Fibroblast of gingiva (primary cell): ENCODE data around the gene SPAG17.
A peak's percentile ranks its signal among the peaks of the same experiment; 100 is the strongest.
"Not testable (repeated sequence)": the region's sequence is repeated elsewhere in the genome, so short reads cannot be mapped to it uniquely, and the experiment has no call there.

Source experiments
- DNase-seq: peaks from one replicate; pipeline ENCODE4 v3.0.0-alpha.2; 2011; ENCODE audit warnings: low read depth

SPAG17 gene

DNA sequence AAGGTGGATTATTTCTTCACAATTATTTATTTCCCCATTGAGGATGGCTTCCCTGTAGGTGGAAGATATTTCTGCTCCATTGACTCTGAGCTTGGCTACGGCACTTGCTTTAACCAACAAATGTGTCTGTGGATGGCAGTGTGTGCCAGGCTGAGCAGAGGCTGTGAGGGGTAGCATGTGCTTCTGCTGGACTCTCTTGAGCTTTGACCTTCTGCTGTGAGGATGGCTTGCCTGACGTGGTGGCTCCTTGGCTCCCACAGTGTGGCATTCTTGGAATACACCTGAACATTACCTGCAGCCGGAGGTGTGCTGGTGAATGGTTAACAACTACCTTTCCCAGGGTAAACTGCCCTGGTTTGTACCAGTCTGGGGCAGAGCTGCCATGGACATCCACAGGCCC is 208.6 kb downstream of the SPAG17 start:
- DNase-seq = no peak

DNA sequence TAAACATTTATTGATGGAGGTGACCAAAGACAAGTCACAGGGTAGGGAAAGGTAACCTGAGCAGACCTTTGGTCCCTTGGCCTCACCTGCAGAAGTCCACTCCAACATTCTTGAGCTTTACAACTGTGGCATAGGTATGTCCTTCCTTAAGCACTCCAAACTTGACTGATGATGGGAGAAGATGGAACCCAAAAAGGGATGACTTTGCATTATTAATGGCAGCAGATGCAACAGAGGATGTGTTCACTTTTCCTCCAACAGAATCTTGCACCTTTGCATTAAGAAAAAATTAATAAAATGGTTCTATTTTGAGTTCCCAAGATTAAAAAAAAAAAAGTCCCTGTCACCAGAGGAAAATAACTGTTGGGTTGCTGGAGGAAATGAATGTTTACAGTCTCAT is 213.3 kb downstream of the SPAG17 start:
- no peak for DNase-seq

DNA sequence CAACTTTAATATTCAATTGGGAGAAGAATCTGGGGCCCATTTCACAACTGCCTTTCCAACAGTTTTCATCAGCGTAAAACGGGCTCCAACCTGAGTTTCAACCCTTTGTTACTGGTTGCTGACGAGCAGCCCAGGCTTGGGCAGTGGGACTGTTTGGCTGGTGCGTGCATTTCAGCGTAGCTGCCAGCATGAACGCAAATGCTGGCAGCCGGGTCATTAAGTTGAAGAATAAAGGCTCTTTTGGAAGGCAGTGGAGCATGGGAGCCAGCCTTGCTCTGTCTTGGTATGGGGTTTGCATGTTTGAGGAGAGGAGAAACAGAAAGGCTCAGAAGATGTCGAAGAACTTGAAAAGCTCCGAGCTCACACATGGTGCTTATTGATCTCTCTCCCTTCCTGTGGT is 214.8 kb downstream of the SPAG17 start:
- no peak for DNase-seq

DNA sequence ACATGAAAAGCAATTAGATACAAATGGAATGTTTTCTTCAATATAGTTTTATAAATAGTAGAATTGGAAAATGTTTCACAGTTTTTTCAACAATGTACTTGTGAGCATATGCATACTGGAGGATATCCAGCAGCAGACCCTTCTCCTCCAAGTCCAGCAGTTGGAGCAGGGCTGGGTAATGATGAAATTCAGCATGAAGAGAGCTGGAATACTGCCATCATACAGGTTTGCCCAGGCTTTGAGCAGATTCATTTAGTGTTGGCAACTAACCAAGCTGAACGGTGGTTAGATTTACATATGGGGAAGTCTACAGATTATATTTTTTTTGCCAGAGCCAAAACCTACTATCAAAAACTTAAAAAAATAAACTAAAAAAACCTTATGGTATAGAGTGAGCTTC is 217.1 kb downstream of the SPAG17 start:
- peak; percentile 29 for DNase-seq

DNA sequence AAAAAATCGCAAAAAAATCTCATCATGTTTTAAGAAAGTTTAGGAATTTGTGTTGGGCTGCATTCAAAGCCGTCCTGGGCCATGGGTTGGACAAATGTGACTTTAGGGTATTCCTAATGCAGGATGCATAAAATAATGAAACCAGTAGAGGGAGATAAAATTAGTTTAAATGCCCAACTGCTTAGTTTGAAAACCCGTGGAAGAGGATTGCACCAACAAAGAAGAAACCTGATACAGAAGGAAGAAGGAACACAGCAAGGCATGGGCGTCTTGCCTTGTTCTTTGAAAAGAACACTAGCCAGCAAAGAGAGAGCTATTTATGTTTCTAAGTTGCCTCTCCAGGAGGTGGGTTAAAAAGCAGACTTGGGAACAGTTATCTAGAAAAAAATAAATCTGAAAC is 217.6 kb downstream of the SPAG17 start:
- DNase-seq = peak; percentile 83

DNA sequence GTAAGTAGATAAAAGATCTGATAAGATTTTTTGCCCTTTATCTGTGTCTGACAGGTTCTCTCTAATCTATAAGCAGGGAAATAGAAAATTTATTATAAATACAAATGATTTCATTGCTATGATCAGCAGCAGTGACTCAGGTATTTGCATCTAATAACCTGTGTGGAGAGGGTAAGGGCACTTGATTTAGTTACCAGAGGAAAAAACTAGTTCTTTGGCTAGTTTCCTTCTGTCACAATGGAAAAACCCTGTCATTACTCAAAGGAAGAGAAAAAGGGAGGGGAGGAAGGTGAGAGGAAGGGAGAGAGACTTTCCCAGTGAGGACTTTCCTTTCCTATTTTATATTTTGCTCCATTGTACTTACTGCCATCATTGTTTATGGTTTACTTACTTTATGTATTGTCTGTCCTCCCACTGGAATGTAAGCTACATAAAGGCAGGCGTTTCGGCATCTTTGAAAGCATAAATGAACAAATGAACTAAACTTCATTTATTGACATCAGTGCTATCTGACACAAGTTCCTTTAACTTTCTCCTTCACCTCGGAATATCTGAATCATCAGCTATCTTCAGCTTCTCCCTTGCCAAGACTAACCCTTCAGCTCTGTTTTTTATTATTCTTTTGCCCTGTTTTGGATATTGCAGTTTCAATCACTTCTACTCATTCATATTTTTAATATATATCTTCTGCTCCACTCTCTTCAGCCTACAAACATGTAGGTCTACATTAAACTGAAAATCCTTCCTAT is 220.6 kb downstream of the SPAG17 start:
- peak; percentile 51 for DNase-seq

DNA sequence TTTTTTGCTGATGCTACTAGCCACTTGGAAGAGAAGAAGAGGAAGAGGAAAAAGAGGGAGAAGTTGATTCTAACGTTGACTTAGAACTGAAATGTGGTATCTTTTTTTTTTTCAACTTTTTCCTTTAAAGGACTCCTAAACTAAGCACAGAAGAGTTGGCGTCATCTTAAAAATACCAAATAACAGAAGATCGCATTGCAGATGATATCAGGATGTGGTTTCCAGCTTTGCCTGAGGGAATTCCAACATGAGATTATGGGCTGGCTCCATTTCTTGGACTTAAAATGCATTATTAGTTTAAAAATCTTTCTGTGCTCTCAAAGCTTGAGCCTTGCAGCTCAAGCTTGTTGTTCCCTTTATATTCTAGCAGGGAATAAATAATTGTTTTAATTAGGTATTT is 225.7 kb downstream of the SPAG17 start:
- DNase-seq = peak; percentile 60

DNA sequence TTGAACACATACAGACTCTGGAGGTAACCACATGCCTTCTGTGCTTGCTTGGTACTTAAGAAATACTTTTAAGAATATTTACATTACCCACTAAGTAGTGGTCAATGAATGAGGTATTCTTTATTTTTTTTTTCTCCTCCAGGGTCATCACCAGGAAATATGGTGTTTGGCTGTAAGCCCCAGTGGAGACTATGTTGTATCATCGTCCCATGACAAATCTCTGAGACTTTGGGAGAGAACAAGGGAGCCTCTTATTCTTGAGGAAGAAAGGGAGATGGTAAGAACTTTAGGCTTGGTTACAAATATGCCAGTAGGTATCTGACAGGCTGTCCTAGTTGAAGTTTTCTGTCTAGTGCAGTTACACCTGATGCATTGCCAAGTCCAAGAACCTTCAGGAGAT is 232.6 kb downstream of the SPAG17 start:
- no peak for DNase-seq

DNA sequence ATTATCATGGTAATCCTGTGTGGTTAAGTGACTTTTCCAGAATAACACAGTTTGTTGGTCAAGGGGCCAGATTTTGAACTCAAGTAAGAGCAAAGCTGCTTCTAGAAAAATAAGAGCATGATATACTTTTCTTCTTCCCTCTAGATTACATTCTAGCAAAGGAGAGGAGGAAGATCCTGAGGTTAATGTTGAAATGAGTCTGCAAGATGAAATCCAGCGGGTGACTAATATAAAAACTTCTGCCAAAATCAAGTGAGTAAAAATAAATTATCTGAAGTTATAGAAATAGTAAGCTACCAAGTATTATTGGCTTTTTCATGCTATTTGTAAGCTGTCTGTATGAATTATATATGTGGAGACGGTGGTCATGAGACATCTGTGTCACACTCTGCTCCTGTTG is 242.7 kb downstream of the SPAG17 start:
- DNase-seq = no peak

DNA sequence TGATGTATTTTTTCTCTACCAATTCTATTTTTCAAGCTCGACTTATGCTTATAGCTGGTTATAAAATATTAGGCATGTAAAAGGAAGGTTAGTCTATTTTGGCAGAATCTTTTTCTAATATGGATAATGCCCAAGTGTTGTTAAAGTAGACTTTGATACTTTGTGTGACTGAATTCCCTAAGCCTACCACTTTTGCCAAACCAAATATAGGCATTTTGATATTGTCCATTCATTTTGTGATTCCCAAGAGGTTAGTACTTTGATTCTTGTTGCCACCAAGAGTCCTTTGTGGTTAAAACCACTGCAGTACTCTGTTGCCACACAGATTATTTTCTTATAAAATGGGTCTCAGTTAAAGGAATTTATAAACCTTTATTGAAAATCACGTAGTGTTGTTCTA is 251.3 kb downstream of the SPAG17 start:
- no peak for DNase-seq

DNA sequence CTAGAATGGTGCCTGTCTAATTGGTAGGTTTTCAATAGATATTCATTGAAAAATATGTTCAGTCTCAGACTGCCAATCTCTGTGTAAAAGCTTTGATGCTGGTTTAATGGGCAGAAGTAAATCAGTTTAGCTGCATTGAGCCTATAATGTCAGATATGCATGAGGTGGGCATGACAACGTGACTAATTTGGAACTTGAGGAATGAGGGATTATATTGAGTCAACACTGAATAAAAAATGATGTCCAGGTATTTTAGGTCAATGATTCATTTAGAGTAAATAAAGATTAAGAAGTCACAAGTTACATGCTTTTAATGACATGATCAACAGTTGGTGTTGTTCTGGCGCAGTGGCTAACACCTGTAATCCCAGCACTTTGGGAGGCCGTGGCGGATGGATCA is 252.5 kb downstream of the SPAG17 start:
- no peak for DNase-seq

DNA sequence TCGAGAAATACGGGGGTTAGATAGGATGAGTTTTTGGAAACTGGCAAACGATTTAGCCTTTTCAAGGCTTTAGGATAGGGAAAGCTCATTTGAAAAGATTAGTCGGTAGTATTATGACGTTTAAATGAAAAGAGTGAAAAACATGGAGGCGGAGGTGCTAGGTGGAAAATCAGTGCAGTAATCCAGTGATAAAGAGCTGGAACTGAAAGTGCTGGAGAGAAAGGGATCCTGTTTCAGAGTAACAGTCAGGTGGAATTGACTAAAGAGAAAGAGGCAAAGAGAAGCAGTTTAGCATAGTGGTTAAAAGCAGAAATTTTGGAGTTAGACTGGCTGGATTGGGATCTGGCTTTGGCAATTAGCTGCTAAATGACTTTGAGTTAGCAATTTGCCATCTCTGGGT is 254.5 kb downstream of the SPAG17 start:
- no peak for DNase-seq

DNA sequence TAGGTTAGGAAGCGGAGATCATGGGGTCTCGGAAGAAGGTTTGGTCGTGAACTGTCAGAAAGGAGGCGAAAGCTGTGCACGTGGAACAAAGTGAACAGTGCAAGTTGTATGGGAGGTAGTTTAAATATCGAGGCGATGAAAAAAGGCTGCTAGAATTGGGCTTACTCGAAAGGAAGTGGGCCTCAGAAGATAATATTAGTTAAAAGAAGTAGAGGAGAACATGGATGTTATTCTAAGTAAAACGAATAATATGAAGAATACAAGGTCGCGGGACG is 254.9 kb downstream of the SPAG17 start:
- DNase-seq = no peak

DNA sequence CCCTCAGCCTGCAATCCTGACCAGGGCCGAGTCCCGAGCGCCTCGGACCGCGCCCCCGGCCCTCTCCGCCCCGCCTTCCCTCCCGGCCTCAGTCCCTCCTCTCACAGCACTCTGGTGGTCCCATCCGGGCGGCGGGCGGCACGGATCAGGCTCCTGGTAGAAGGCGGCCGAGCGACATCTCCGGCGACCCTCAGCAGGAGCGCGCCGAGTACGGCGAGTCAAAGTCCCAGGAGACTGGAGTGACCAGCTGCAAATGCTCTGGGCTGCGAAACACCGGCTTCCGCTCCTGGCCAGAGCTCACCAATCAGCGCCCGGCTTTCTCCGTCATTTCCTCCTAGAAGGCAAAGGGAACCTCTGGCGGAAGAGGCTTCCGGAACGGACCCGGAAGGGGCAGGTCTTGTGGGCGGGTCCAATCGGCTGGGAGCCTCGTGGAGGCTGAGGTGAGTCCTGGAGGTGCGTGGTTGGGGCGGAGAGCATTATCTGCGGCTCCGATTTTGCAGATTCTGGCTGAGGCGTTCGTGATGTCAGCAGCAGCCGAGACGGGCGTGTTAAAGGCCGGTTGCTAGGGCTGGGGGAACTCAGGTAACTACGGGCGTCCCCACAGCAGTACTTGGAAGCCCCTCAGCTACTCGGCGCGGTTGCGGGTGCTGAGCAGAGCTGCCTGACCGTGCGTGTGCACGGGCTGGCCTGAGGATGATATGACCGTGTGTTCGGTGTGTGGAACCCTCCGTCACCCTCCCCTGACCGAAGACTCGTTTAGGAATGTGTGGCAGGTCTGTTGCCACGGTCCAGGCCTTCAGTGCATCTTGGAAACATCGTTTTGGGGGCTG is 255.5 kb downstream of the SPAG17 start, which contains the start of the genes GDAP2 and WDR3:
Gene GDAP2, minus strand, starts transcription at position 279 of the 830 bp plus-strand sequence. CDS start 9,264 bp downstream, outside the sequence.
Gene WDR3, plus strand, starts transcription at position 397 of the 830 bp plus-strand sequence. CDS start 3,581 bp downstream, outside the sequence.
- peak; percentile 94 for DNase-seq

DNA sequence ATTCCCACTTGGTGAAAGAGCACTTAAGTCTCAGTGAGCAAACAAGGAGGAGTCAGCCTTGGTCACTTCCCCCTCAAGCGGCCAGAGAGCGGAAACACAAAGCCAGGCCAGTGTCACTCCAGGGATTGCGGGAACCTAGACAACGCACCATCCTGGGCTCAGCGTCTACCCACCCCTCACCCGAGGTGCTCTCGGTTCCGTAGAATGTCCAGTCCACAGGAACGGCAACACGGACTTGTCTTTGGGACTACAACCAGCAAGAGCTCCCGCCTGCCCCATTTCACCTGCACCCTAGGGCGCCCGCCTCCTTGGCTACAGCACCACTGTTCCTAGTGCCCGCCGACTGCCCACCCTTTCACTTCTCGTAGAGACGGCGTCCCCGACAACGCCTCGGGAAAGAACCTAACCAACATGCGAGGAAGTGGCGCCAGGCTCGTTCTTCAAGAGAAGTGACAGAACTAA is 256.1 kb downstream of the SPAG17 start:
- DNase-seq = peak; percentile 61

DNA sequence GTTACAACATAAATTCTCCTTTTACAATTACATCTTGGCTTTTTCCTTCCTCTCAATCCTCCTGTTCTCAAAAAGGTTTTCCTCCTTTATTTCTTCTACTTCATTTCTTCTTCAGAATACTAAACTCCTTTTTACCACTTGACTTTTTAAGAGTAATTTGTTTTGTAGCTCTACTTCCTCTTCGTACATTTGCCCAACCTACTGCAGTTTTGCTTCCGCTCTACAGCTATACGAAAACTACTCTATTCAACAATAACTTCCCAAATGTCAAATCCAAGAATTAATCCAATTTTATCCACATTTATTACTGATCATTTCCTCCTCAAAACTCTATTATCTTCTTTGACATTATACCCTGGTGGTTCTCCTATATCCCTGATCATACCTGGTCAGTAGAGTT is 259.0 kb downstream of the SPAG17 start:
- DNase-seq = no peak

DNA sequence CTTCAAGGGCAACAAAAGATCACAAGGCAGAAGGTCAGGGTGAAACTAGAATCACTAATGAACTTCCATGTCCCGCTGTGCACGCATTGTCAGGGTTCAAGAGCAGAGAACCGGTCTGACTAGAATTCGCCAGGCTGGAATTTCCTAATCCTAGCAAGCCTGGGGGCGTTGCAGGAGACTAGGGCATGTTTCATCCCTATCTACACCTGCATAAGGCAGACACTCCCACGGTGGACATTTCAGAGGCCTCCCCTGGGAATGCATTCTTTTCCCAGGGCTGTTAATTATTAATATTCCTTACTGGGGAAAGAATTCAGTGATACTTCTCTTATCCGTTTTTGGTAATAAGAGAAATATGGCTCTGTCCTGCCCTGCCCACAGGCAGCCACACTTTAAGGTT is 262.3 kb downstream of the SPAG17 start:
- not testable (repeated sequence) for DNase-seq

DNA sequence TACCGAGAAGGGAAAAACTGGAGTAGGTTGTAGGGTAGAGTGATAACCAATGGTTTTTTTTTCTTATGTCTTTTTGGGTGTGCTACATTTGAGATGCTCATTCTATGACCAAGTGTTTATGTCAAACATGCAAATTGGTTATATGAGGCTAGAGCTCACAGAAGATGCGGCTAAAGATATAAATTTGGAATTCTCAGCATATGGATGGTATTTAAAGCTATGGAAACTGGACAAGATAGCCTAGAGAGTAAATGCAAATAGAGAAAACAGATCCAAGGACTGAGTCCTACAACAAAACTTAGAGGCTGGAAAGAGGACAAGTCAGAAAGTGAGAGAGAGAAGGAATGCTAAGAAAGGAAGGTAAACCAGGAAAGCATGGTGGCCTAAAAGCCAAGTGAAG is 263.0 kb downstream of the SPAG17 start:
- DNase-seq = no peak

DNA sequence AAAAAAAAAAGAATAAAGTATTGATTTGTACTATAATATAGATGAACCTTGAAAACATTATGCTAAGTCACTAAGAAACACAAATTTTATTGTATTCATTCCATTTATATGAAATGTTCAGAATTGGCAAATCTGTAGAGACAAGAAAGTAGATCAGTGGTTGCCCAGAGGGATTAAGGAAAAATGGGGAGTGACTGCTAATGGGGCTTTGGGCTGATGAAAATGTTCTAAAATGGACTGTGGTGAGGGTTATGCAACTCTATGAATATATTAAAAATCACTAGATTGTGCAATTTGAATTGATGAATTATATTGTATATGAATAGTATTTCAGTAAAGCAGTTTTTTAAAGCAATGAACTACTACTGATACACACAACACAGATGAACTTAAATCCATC is 265.7 kb downstream of the SPAG17 start:
- DNase-seq = peak; percentile 46

DNA sequence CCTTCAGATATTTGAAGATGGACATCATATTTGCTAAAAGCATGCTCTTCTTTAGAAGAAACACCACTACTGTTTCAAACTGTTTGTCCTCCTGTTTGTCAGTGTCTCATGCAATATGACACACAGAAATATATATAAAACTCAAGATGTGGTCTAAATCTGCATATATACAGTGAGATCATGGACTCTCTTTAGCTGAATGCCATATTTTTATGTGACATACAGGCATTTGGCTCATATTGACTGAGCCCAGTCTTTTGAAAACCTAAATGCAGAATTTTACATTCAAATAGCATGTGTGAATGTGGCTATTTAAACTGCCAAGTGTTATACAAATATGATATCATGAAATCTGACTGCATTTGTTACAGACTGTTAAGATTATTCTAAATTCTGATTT is 274.0 kb downstream of the SPAG17 start:
- DNase-seq = no peak

DNA sequence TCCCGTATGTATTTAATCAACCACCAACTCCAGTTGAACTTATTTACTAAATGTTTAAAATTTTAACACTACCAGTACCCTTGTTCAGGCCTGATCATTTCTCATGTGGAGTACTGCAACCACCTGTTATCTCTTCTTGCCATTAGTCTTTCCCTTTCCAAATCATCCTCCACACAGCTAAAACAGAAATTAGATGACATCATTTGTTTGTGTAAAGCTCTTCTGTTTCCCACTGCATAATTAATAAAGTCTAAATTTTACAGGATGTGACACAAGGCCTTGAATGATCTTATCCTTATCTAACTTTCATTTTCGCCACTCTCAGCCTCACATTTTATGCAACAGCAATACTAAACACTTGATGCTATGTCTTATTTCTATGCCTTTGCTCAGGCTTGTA is 280.0 kb downstream of the SPAG17 start:
- DNase-seq = no peak

DNA sequence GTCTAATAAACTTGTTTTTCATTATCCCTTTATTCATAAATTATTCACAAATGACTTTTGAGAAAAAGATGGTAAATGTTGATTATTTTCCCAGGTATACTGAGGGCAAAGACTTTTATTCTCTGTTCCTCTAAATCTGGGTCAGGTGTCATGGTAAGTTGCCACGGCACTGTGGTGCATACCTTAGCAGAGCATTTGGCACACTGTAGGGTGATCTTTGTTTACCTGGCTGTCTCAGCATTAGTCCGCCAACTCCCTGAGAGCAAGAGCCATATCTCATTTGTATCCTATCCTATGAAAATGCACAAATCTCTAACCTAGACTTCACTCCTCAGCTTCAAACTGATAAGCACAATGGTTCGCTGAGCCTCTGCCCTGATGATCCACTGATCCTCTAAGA is 280.5 kb downstream of the SPAG17 start:
- DNase-seq = no peak
